Neutrophil (primary cell): ENCODE measurements around the gene DOHH.

Experiments used
- H3K27ac ChIP-seq: fragments of 200-600 bp; sonication (generic); 2 replicates; pipeline ENCODE4 v1.5.1; 2016; ENCODE audit warnings: mild to moderate bottlenecking, moderate library complexity
- H3K27me3 ChIP-seq: fragments of 200-600 bp; sonication (generic); 2 replicates; pipeline ENCODE4 v1.6.0; 2016; ENCODE audit warnings: mild to moderate bottlenecking
- H3K36me3 ChIP-seq: fragments of 200-600 bp; sonication (generic); 2 replicates; pipeline ENCODE4 v1.5.1; 2017
- H3K4me1 ChIP-seq, 2 experiments: fragments of 200-600 bp in 1 of 2; sonication (generic) in 1 of 2; 1 replicate in 1 of 2; 2 replicates in 1 of 2; pipeline versions ENCODE4 v1.5.1 to v1.6.1; 2013 to 2016; ENCODE audit warnings: low read depth in 1 of 2, low read length in 1 of 2, mild to moderate bottlenecking in 1 of 2, moderate library complexity in 1 of 2; ENCODE audit not compliant: control insufficient read depth in 1 of 2, insufficient read depth in 1 of 2
- H3K4me3 ChIP-seq, 2 experiments: fragments of 200-600 bp in 1 of 2; sonication (generic) in 1 of 2; 1 replicate in 1 of 2; 2 replicates in 1 of 2; pipeline ENCODE4 v1.5.1; 2013 to 2016; ENCODE audit warnings: low read depth in 1 of 2, low read length in 1 of 2, mild to moderate bottlenecking in 1 of 2, moderate library complexity in 1 of 2
- H3K9me3 ChIP-seq: fragments of 200-600 bp; sonication (generic); 2 replicates; pipeline ENCODE4 v1.5.1; 2016
- CTCF ChIP-seq: fragments of 200-600 bp; sonication (generic); IDR thresholded peaks from 2 replicates; pipeline ENCODE4 v1.5.1; 2016; ENCODE audit warnings: antibody characterized with exemption

DOHH gene

GRCh38 chr19:3441986-3442329, 58.5 kb downstream of the DOHH start:
- no peaks in the 10 kb centered on the region for H3K27me3 ChIP-seq
- no peak overlapping the region for H3K27ac ChIP-seq
- no peak for TF ChIP-seq CTCF
- H3K9me3 ChIP-seq: no peaks in the 10 kb centered on the region
- H3K4me3 ChIP-seq: no peak overlapping the region
- peaks cover 61% of the 10 kb centered on the region for H3K36me3 ChIP-seq
- no peaks in the 10 kb centered on the region for H3K4me1 ChIP-seq

- Histone ChIP-seq H3K27ac (no peak overlapping the region), H3K4me1 (no peaks in the 10 kb centered on the region), H3K27me3 (no peaks in the 10 kb centered on the region), H3K9me3 (no peaks in the 10 kb centered on the region), H3K36me3 (peaks cover 63% of the 10 kb centered on the region), H3K4me3 (no peak overlapping the region)
- TF ChIP-seq CTCF: no peak
Observed at GRCh38 chr19:3441089-3441985, 59.1 kb downstream of the DOHH start.
